Keratinocyte (primary cell): ENCODE measurements around the gene DBR1.

Experiments used
- EZH2 ChIP-seq: IDR thresholded peaks from one replicate; pipeline ENCODE4 v1.6.1; 2012; ENCODE audit warnings: inconsistent platforms, mild to moderate bottlenecking, low read length, moderate library complexity
- TF ChIP-seq, protein P1 (sequence below), 3 experiments: IDR thresholded peaks in 1 of 3; conservative IDR thresholded peaks in 1 of 3; optimal IDR thresholded peaks in 1 of 3; 2 replicates in 2 of 3; 3 replicates in 1 of 3; pipeline versions ENCODE3 to v1.5.1; 2011; ENCODE audit warnings: low read length in 3 of 3, mild to moderate bottlenecking in 3 of 3, moderate library complexity in 2 of 3, control low read depth in 1 of 3, inconsistent platforms in 1 of 3; ENCODE audit not compliant: insufficient read depth in 2 of 3; ENCODE audit errors: extremely low read depth in 1 of 3

DNA sequence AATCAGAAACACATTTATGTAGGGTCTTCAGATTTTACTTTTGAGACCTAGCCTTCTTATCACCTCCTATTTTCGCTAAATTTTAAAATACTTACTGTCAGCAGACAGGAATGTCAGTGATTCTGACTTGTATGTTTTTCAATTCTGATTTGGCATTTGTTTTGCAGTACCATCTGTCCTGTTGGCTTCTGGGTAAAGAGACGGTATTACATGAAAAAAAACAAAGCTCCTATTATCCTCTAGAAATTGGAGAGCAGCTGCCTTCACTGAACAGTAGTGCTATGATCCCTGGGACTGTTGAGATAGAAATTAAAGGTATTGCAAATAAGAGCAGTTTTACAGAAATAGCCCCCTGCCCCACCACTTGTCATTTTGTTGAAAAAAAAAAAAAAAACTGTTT lies 20.8 kb upstream of the DBR1 start:
- TF ChIP-seq, protein P1, sequence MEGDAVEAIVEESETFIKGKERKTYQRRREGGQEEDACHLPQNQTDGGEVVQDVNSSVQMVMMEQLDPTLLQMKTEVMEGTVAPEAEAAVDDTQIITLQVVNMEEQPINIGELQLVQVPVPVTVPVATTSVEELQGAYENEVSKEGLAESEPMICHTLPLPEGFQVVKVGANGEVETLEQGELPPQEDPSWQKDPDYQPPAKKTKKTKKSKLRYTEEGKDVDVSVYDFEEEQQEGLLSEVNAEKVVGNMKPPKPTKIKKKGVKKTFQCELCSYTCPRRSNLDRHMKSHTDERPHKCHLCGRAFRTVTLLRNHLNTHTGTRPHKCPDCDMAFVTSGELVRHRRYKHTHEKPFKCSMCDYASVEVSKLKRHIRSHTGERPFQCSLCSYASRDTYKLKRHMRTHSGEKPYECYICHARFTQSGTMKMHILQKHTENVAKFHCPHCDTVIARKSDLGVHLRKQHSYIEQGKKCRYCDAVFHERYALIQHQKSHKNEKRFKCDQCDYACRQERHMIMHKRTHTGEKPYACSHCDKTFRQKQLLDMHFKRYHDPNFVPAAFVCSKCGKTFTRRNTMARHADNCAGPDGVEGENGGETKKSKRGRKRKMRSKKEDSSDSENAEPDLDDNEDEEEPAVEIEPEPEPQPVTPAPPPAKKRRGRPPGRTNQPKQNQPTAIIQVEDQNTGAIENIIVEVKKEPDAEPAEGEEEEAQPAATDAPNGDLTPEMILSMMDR (optimal IDR thresholded peaks at IDR 0.05 in 1 of 3, IDR thresholded peaks at IDR 0.05 in 1 of 3, conservative IDR thresholded peaks at IDR 0.05 in 1 of 3; ENCODE audit: extremely low read depth in 1 of 3, insufficient read depth in 2 of 3, low read length in 3 of 3): no peak
- TF ChIP-seq EZH2: no peak
